HepG2 (cell line): Measurements from ENCODE around the gene SAMD10. TPM values are rescaled to one million over a fixed set of nuclear protein-coding genes. Genes with fewer than 3 reads are reported as not detected.

Source experiments
- AGO1 ChIP-seq: fragments of 200-400 bp; formaldehyde crosslinking; IDR thresholded peaks from 2 replicates; pipeline ENCODE4 v1.6.1; 2017; ENCODE audit warnings: mild to moderate bottlenecking, low read depth, low read length, moderate library complexity; ENCODE audit not compliant: poor library complexity, severe bottlenecking
- ATF2 ChIP-seq: sonication (generic); formaldehyde crosslinking; IDR thresholded peaks from 2 replicates; pipeline ENCODE4 v1.4.0; 2020; ENCODE audit warnings: missing genetic modification reagents
- CENPX ChIP-seq: sonication (generic); formaldehyde crosslinking; IDR thresholded peaks from 2 replicates; pipeline ENCODE4 v1.9.0; 2021; ENCODE audit warnings: mild to moderate bottlenecking, missing genetic modification reagents, moderate library complexity
- ERF ChIP-seq: IDR thresholded peaks from 2 replicates; pipeline ENCODE4 v1.6.1; 2018; ENCODE audit warnings: missing biosample characterization, missing genetic modification reagents
- FOXA3 ChIP-seq: IDR thresholded peaks from 2 replicates; pipeline ENCODE4 v1.6.1; 2016; ENCODE audit warnings: missing genetic modification reagents, missing compliant biosample characterization
- HOMEZ ChIP-seq: IDR thresholded peaks from 2 replicates; pipeline ENCODE4 v1.6.1; 2016; ENCODE audit warnings: low read depth
- IRX3 ChIP-seq: sonication (generic); formaldehyde crosslinking; IDR thresholded peaks from 2 replicates; pipeline ENCODE4 v1.8.1; 2023; ENCODE audit warnings: mild to moderate bottlenecking, low read depth, missing genetic modification reagents, borderline replicate concordance
- ISX ChIP-seq: sonication (generic); formaldehyde crosslinking; conservative IDR thresholded peaks from 2 replicates; pipeline ENCODE4 v1.5.0; 2020; ENCODE audit warnings: missing genetic modification reagents
- MED1 ChIP-seq: sonication (generic); formaldehyde crosslinking; IDR thresholded peaks from 2 replicates; pipeline ENCODE4 v1.4.0; 2020; ENCODE audit warnings: missing genetic modification reagents
- MLXIP ChIP-seq: sonication (generic); formaldehyde crosslinking; IDR thresholded peaks from 2 replicates; pipeline ENCODE4 v1.9.0; 2021; ENCODE audit warnings: missing genetic modification reagents, borderline replicate concordance
- MYNN ChIP-seq: sonication (generic); formaldehyde crosslinking; IDR thresholded peaks from 2 replicates; pipeline ENCODE4 v1.4.0; 2020; ENCODE audit warnings: mild to moderate bottlenecking, low read depth, missing genetic modification reagents
- NFRKB ChIP-seq: fragments of 450-650 bp; IDR thresholded peaks from 2 replicates; pipeline ENCODE4 v1.6.1; 2017
- NKX3-1 ChIP-seq: sonication (generic); formaldehyde crosslinking; IDR thresholded peaks from 2 replicates; pipeline ENCODE4 v1.5.0; 2020; ENCODE audit warnings: missing genetic modification reagents
- NR2C2 ChIP-seq: sonication (generic); formaldehyde crosslinking; IDR thresholded peaks from 2 replicates; pipeline ENCODE4 v1.4.0; 2020; ENCODE audit warnings: missing genetic modification reagents, mild to moderate bottlenecking, moderate library complexity, borderline replicate concordance
- TCF12 ChIP-seq, 2 experiments: fragments of 450-650 bp in 1 of 2; sonication (generic) in 1 of 2; formaldehyde crosslinking in 1 of 2; IDR thresholded peaks; 2 replicates each; pipeline versions ENCODE4 v1.6.1 to v1.8.0; 2017 to 2022; ENCODE audit warnings: antibody characterized with exemption in 1 of 2, mild to moderate bottlenecking in 1 of 2, missing genetic modification reagents in 1 of 2, moderate library complexity in 1 of 2
- THYN1 ChIP-seq: sonication (generic); formaldehyde crosslinking; IDR thresholded peaks from 2 replicates; pipeline ENCODE4 v1.8.1; 2023; ENCODE audit warnings: low read depth, mild to moderate bottlenecking, moderate library complexity, missing genetic modification reagents, borderline replicate concordance
- ZBTB20 ChIP-seq: sonication (generic); formaldehyde crosslinking; IDR thresholded peaks from 2 replicates; pipeline ENCODE4 v1.8.1; 2023; ENCODE audit warnings: missing genetic modification reagents, low read depth, mild to moderate bottlenecking, borderline replicate concordance
- ZBTB42 ChIP-seq: sonication (generic); formaldehyde crosslinking; IDR thresholded peaks from 2 replicates; pipeline ENCODE4 v1.5.0; 2020; ENCODE audit warnings: mild to moderate bottlenecking, missing genetic modification reagents
- ZNF496 ChIP-seq: sonication (generic); formaldehyde crosslinking; IDR thresholded peaks from 2 replicates; pipeline ENCODE4 v1.8.1; 2023; ENCODE audit warnings: mild to moderate bottlenecking, moderate library complexity, missing genetic modification reagents; ENCODE audit not compliant: insufficient replicate concordance
- ZNF773 ChIP-seq: sonication (generic); formaldehyde crosslinking; IDR thresholded peaks from 2 replicates; pipeline ENCODE4 v1.4.0; 2020; ENCODE audit warnings: missing genetic modification reagents, borderline replicate concordance
- ZSCAN12 ChIP-seq: sonication (generic); formaldehyde crosslinking; IDR thresholded peaks from 2 replicates; pipeline ENCODE4 v1.9.0; 2021; ENCODE audit warnings: mild to moderate bottlenecking, missing genetic modification reagents
- polyA plus RNA-seq, 8 experiments: library from polyadenylated mRNA; depleted of rRNA in 3 of 8; stranded (reverse) in 7 of 8; unstranded in 1 of 8; fragments of >200 nt; fragmentation: Illumina TruSeq in 4 of 8; extraction: Trizol in 4 of 8; gene quantifications; 2 replicates each; pipeline versions ENCODE4 v1.2.1 to v1.2.3, GENCODE V29; 2011 to 2016; ENCODE audit warnings: low read depth in 4 of 8, missing spikeins in 1 of 8, mixed read lengths in 1 of 8; ENCODE audit not compliant: insufficient read depth in 1 of 8
- total RNA-seq, 5 experiments: library from RNA; depleted of rRNA; stranded (reverse); fragments of >200 nt; fragmentation: Illumina TruSeq; extraction: Trizol; gene quantifications; 2 replicates each; pipeline ENCODE4 v1.2.3, GENCODE V29; 2016; ENCODE audit warnings: low read depth in 1 of 5

The SAMD10 gene
- total and polyA plus RNA-seq, 2 of the 13 experiments (the other 11 are each of a cell fraction or from before 2014, with no cell fraction given): 6.1 to 11.0 TPM

- TF ChIP-seq ATF2 (CRISPR knock-in tag) (peak; percentile 27; the same call in 1 of the 2 replicates), CENPX (CRISPR knock-in tag) (no peak), NFRKB (0 out of 2 replicates have a peak, but pooled peaks have one; percentile 23), MED1 (peak; percentile 79), AGO1 (peak; percentile 51), ERF (CRISPR knock-in tag) (no peak; the same call in 1 of the 2 replicates), FOXA3 (peak; percentile 77), MYNN (no peak), TCF12 (IDR thresholded peaks at IDR 0.05) (no peak), TCF12 (CRISPR knock-in tag; IDR thresholded peaks at IDR 0.05) (no peak; the same call in 1 of the 2 replicates), NKX3-1 (CRISPR knock-in tag) (no peak), THYN1 (CRISPR knock-in tag) (no peak), ZBTB42 (CRISPR knock-in tag) (no peak), HOMEZ (CRISPR knock-in tag) (no peak), IRX3 (CRISPR knock-in tag) (peak; percentile 80; the same call in 1 of the 2 replicates), ISX (CRISPR knock-in tag) (no peak), ZBTB20 (CRISPR knock-in tag) (no peak), ZSCAN12 (no peak), ZNF496 (CRISPR knock-in tag) (no peak), MLXIP (CRISPR knock-in tag) (no peak), NR2C2 (CRISPR knock-in tag) (peak; percentile 49; the same call in 1 of the 2 replicates), ZNF773 (CRISPR knock-in tag) (no peak)
Measured at GRCh38 chr20:64024141-64024990, 44.9 kb upstream of the SAMD10 start (continued).
